ENCODE results near the gene SPAG16.

DNA sequence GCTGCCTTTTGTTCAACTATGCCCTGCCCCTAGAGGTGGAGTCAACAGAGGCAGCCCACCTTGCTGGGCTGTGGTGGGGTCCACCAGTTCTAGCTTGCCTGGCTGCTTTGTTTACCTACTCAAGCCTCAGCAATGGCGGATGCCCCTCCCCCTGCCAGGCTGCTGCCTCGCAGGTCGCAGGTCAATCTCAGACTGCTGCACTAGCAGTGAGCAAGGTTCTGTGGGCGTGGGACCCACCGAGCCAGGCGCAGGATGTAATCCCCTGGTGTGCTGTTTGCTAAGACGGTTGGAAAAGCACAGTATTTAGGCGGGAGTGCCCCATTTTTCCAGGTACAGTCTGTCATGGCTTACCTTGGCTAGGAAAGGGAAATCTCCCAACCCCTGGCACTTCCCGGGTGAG lies 993.6 kb downstream of the SPAG16 start:
- TF ChIP-seq, protein P1, sequence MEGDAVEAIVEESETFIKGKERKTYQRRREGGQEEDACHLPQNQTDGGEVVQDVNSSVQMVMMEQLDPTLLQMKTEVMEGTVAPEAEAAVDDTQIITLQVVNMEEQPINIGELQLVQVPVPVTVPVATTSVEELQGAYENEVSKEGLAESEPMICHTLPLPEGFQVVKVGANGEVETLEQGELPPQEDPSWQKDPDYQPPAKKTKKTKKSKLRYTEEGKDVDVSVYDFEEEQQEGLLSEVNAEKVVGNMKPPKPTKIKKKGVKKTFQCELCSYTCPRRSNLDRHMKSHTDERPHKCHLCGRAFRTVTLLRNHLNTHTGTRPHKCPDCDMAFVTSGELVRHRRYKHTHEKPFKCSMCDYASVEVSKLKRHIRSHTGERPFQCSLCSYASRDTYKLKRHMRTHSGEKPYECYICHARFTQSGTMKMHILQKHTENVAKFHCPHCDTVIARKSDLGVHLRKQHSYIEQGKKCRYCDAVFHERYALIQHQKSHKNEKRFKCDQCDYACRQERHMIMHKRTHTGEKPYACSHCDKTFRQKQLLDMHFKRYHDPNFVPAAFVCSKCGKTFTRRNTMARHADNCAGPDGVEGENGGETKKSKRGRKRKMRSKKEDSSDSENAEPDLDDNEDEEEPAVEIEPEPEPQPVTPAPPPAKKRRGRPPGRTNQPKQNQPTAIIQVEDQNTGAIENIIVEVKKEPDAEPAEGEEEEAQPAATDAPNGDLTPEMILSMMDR (conservative IDR thresholded peaks at IDR 0.05): no peak
- TF ChIP-seq EZH2 (IDR thresholded peaks at IDR 0.05; ENCODE audit: low read depth): no peak

Data from PC-9 (cell line).